Neuronal stem cell (in vitro differentiated cells): Measurements from ENCODE around the gene RBM7. TPM values are rescaled to one million over a fixed set of nuclear protein-coding genes. Genes with fewer than 3 reads are reported as not detected.
A peak's percentile ranks its signal among the peaks of the same experiment; 100 is the strongest.

ENCODE experiments used
- DNase-seq: peaks from one replicate; pipeline ENCODE4 v3.0.0-alpha.2; 2013; ENCODE audit warnings: low spot score
- H2AFZ ChIP-seq: one replicate; pipeline ENCODE4 v1.6.1; 2013; ENCODE audit warnings: mild to moderate bottlenecking, low read length, inconsistent platforms
- H2AK5ac ChIP-seq: 2 replicates; pipeline ENCODE4 v1.6.1; 2013; ENCODE audit warnings: low read depth, mild to moderate bottlenecking, inconsistent platforms, low read length, moderate library complexity, mixed read lengths
- H2BK120ac ChIP-seq: 2 replicates; pipeline ENCODE4 v1.6.1; 2013; ENCODE audit warnings: low read depth, mild to moderate bottlenecking, inconsistent platforms, low read length, moderate library complexity, mixed read lengths
- H2BK12ac ChIP-seq: one replicate; pipeline ENCODE4 v1.6.1; 2013; ENCODE audit warnings: low read length, inconsistent platforms
- H2BK15ac ChIP-seq: 2 replicates; pipeline ENCODE4 v1.6.1; 2013; ENCODE audit warnings: mild to moderate bottlenecking, low read length, inconsistent platforms, mixed read lengths
- H2BK5ac ChIP-seq: one replicate; pipeline ENCODE4 v1.6.1; 2013; ENCODE audit warnings: inconsistent platforms, mild to moderate bottlenecking, low read length, moderate library complexity
- H3K14ac ChIP-seq: one replicate; pipeline ENCODE4 v1.6.1; 2013; ENCODE audit warnings: low read length, inconsistent platforms
- H3K18ac ChIP-seq: 2 replicates; pipeline ENCODE4 v1.6.1; 2013; ENCODE audit warnings: low read length, inconsistent platforms
- H3K23ac ChIP-seq: 2 replicates; pipeline ENCODE4 v1.6.1; 2013; ENCODE audit warnings: low read depth, mild to moderate bottlenecking, mixed read lengths, low read length, inconsistent platforms; ENCODE audit not compliant: poor library complexity
- H3K27ac ChIP-seq: replicated peaks from 3 replicates; pipeline ENCODE4 v1.5.1; 2013; ENCODE audit warnings: low read length, inconsistent platforms
- H3K27me3 ChIP-seq, 3 experiments: 2 replicates each; pipeline ENCODE4 v1.6.1; 2013; ENCODE audit warnings: low read length in 3 of 3, mild to moderate bottlenecking in 2 of 3, inconsistent platforms in 1 of 3, low read depth in 1 of 3, mixed read lengths in 1 of 3, moderate library complexity in 1 of 3; ENCODE audit not compliant: control insufficient read depth in 3 of 3, insufficient read depth in 3 of 3
- H3K36me3 ChIP-seq, 2 donors: replicated peaks in 1 of 2; 2 replicates each; pipeline ENCODE4 v1.6.1; 2013; ENCODE audit warnings: low read length in 2 of 2; ENCODE audit not compliant: control insufficient read depth in 2 of 2, insufficient read depth in 2 of 2
- H3K4ac ChIP-seq: 2 replicates; pipeline ENCODE4 v1.6.1; 2013; ENCODE audit warnings: inconsistent platforms, mild to moderate bottlenecking, low read length, moderate library complexity
- H3K4me1 ChIP-seq, 2 donors: 1 replicate in 1 of 2; 2 replicates in 1 of 2; pipeline ENCODE4 v1.6.1; 2013; ENCODE audit warnings: low read length in 2 of 2, low read depth in 1 of 2; ENCODE audit not compliant: control insufficient read depth in 2 of 2, insufficient read depth in 1 of 2
- H3K4me2 ChIP-seq: one replicate; pipeline ENCODE4 v1.6.1; 2013; ENCODE audit warnings: mild to moderate bottlenecking, low read length, inconsistent platforms; ENCODE audit not compliant: insufficient read depth, poor library complexity, severe bottlenecking
- H3K4me3 ChIP-seq, 2 donors: 2 replicates each; pipeline ENCODE4 v1.5.1; 2013; ENCODE audit warnings: low read length in 2 of 2, mild to moderate bottlenecking in 2 of 2, inconsistent platforms in 1 of 2, moderate library complexity in 1 of 2
- H3K79me1 ChIP-seq: one replicate; pipeline ENCODE4 v1.6.1; 2013; ENCODE audit warnings: low read depth, mild to moderate bottlenecking, inconsistent platforms, low read length, moderate library complexity
- H3K9ac ChIP-seq: one replicate; pipeline ENCODE4 v1.6.1; 2013; ENCODE audit warnings: mild to moderate bottlenecking, low read depth, low read length, inconsistent platforms; ENCODE audit not compliant: poor library complexity
- H3K9me3 ChIP-seq, 2 donors: replicated peaks in 1 of 2; 2 replicates each; pipeline versions ENCODE3 to v1.6.1; 2013; ENCODE audit warnings: low read length in 2 of 2, mild to moderate bottlenecking in 2 of 2, inconsistent platforms in 1 of 2, low read depth in 1 of 2, mixed read lengths in 1 of 2, moderate library complexity in 1 of 2; ENCODE audit not compliant: control insufficient read depth in 2 of 2, insufficient read depth in 1 of 2
- H4K8ac ChIP-seq: one replicate; pipeline ENCODE4 v1.6.1; 2013; ENCODE audit warnings: low read depth, mild to moderate bottlenecking, inconsistent platforms, low read length, moderate library complexity
- H4K91ac ChIP-seq: one replicate; pipeline ENCODE4 v1.6.1; 2013; ENCODE audit warnings: low read length, low read depth, mild to moderate bottlenecking, inconsistent platforms; ENCODE audit not compliant: poor library complexity
- WGBS, 2 donors: extraction: QIAGEN DNeasy Blood & Tissue Kit; methylation state at CpG; one replicate each; pipeline ENCODE4 v1.1.7; 2013; ENCODE audit warnings: missing lambda C conversion rate in 2 of 2, mixed read lengths in 1 of 2; ENCODE audit not compliant: insufficient read length in 2 of 2, insufficient replicate concordance in 1 of 2; ENCODE audit errors: extremely low coverage in 2 of 2; 5-methylcytosine and 5-hydroxymethylcytosine counted together
- polyA plus RNA-seq, 2 experiments: library from polyadenylated mRNA; stranded (reverse); fragments of 200-250 nt; gene quantifications; one replicate each; pipeline ENCODE4 v1.2.3, GENCODE V29; 2013

Gene RBM7
- polyA plus RNA-seq (2013, experiment 1 of 2), result 29.2 TPM
- polyA plus RNA-seq (2013, experiment 2 of 2), result 29.7 TPM

GRCh38 chr11:114400216-114400914 lies at the start of gene RBM7, which contains the start of gene C11orf71:
TSS of gene RBM7 (plus strand) at chr11:114400666. CDS start at chr11:114400672, 6 bp downstream.
TSS of gene C11orf71 (minus strand) at chr11:114400511. CDS start at chr11:114400331, 180 bp downstream.
- WGBS, 2 donors, result no CpG with 5 or more reads among the region's 65 CpGs
- Histone ChIP-seq H3K27ac (peak within 1 kb of the TSS; percentile 96), H3K14ac (peak within 1 kb of the TSS; percentile 67), H4K8ac (peak within 1 kb of the TSS; percentile 94), H2AK5ac (peak within 1 kb of the TSS; percentile 85), H2BK12ac (peak within 1 kb of the TSS; percentile 26), H2BK5ac (peak within 1 kb of the TSS; percentile 97), H3K23ac (peak within 1 kb of the TSS; percentile 76), H3K4me3 (peak within 1 kb of the TSS; percentile 85 to 95), H3K18ac (peak within 1 kb of the TSS; percentile 99), H3K9ac (peak within 1 kb of the TSS; percentile 97), H3K4me2 (peak within 1 kb of the TSS; percentile 77), H3K9me3 (no peaks in the 10 kb centered on the region), H2AFZ (peak within 1 kb of the TSS; percentile 90), H3K4me1 (peaks cover 2 to 4% of the 10 kb centered on the region in 2 donors), H3K27me3 (no peaks in the 10 kb centered on the region), H3K79me1 (no peaks in the 10 kb centered on the region), H2BK15ac (peak within 1 kb of the TSS; percentile 73), H4K91ac (no peak within 1 kb of the TSS), H2BK120ac (peak within 1 kb of the TSS; percentile 35), H3K36me3 (peaks cover 0 to 29% of the 10 kb centered on the region in 2 donors), H3K4ac (no peak within 1 kb of the TSS)
- DNase-seq, result peak; percentile 94

GRCh38 chr11:114353443-114353842 lies 47.0 kb upstream of the RBM7 start:
- no CpG with 5 or more reads among the region's 3 CpGs for WGBS, 2 donors
- H3K4me1 ChIP-seq, result no peaks in the 10 kb centered on the region
- H2BK12ac ChIP-seq, result no peak overlapping the region
- H3K14ac ChIP-seq, result no peak overlapping the region
- no peaks in the 10 kb centered on the region for H3K79me1 ChIP-seq
- no peaks in the 10 kb centered on the region for H3K36me3 ChIP-seq
- H3K9me3 ChIP-seq, result no peaks in the 10 kb centered on the region
- no peak overlapping the region for H3K23ac ChIP-seq
- no peak overlapping the region for H3K18ac ChIP-seq
- H3K4me2 ChIP-seq, result no peak overlapping the region
- H3K4me3 ChIP-seq, result no peak overlapping the region
- no peak overlapping the region for H2BK120ac ChIP-seq
- no peak overlapping the region for H3K27ac ChIP-seq
- no peak overlapping the region for H3K4ac ChIP-seq
- H4K91ac ChIP-seq, result no peak overlapping the region
- H4K8ac ChIP-seq, result no peak overlapping the region
- H2BK15ac ChIP-seq, result no peak overlapping the region
- H3K9ac ChIP-seq, result no peak overlapping the region
- no peak overlapping the region for H2AFZ ChIP-seq
- no peak overlapping the region for H2BK5ac ChIP-seq
- DNase-seq, result no peak
- no peaks in the 10 kb centered on the region for H3K27me3 ChIP-seq
- no peak overlapping the region for H2AK5ac ChIP-seq

- Histone ChIP-seq H3K27ac (no peak overlapping the region), H2AK5ac (no peak overlapping the region), H3K4me2 (no peak overlapping the region), H2BK12ac (no peak overlapping the region), H3K4ac (no peak overlapping the region), H2BK5ac (no peak overlapping the region), H4K91ac (no peak overlapping the region), H3K14ac (no peak overlapping the region), H2BK120ac (no peak overlapping the region), H2BK15ac (no peak overlapping the region), H3K18ac (no peak overlapping the region), H3K9me3 (no peaks in the 10 kb centered on the region), H3K36me3 (no peaks in the 10 kb centered on the region), H3K23ac (no peak overlapping the region), H2AFZ (peak overlapping the region; percentile 48), H3K4me1 (no peaks in the 10 kb centered on the region), H3K27me3 (no peaks in the 10 kb centered on the region), H4K8ac (no peak overlapping the region), H3K79me1 (no peaks in the 10 kb centered on the region), H3K9ac (no peak overlapping the region), H3K4me3 (no peak overlapping the region)
- DNase-seq, result no peak
- no CpG with 5 or more reads among the region's 3 CpGs for WGBS, 2 donors
Observed at GRCh38 chr11:114354076-114354475, 46.4 kb upstream of the RBM7 start.

- Histone ChIP-seq H3K4ac (no peak overlapping the region), H2BK15ac (no peak overlapping the region), H3K27me3 (no peaks in the 10 kb centered on the region), H3K4me3 (no peak overlapping the region), H4K91ac (no peak overlapping the region), H3K14ac (no peak overlapping the region), H3K4me2 (no peak overlapping the region), H3K23ac (no peak overlapping the region), H3K36me3 (no peaks in the 10 kb centered on the region), H2AFZ (no peak overlapping the region), H3K9ac (no peak overlapping the region), H3K4me1 (no peaks in the 10 kb centered on the region), H2AK5ac (no peak overlapping the region), H3K27ac (no peak overlapping the region), H2BK12ac (no peak overlapping the region), H2BK5ac (no peak overlapping the region), H3K9me3 (no peaks in the 10 kb centered on the region), H2BK120ac (no peak overlapping the region), H4K8ac (no peak overlapping the region), H3K79me1 (no peaks in the 10 kb centered on the region), H3K18ac (no peak overlapping the region)
- DNase-seq, result no peak
- no CpG with 5 or more reads among the region's 1 CpG for WGBS, 2 donors
Observed at GRCh38 chr11:114358716-114359115, 41.8 kb upstream of the RBM7 start.
